Measurements from ENCODE around the gene JTB.
A peak's percentile ranks its signal among the peaks of the same experiment; 100 is the strongest.

The JTB gene

GRCh38 chr1:153978274-153978909, 918 bp upstream of the JTB start:
- no peak for DNase-seq

GRCh38 chr1:153976819-153977249, 640 bp downstream of the JTB start:
- DNase-seq, result no peak

DNA sequence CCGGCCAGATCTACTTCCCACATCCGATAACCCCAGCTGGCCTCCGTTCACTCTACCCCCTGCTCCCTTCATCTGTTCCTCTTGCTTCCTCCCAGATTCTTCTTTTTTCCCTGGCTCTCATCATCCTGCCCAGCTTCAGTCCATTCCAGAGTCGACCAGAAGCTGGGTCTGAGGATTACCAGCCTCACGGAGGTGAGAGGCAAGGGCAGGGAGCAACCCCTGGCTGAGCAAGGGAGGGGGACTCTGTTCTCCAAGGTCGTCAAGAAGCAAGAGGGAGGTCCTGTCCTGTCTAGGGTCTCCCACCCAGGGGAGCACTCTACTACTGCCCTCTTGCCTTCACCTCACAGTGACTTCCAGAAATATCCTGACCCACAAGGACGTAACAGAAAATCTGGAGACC, 3.9 kb downstream of the JTB start:
- DNase-seq, result no peak

GRCh38 chr1:153973071-153973470, 4.4 kb downstream of the JTB start:
- no peak for DNase-seq

DNA sequence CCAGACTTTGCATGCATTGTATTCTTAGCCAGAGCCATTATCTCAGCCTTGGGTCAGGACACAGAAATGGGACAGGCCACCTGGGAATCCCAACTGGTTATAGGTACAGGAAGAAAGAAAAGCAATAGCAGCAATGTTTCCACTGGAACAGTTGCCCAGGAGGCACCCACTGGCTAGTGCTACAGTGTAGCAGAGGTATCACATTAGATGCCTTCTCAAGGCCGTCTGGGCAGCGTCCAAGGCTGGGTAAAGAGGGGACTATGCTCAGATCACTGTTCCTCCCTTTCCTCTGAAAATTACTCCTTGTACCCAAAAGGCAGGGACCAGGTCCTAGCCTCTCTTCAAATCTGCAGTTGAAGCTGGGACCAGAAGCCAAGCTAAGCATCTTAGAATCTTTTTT, 7.1 kb downstream of the JTB start:
- DNase-seq, result no peak

- no peak for DNase-seq
These were observed 8.5 kb downstream of the JTB start for GRCh38 chr1:153968972-153969371.

GRCh38 chr1:153968408-153968807, 9.1 kb downstream of the JTB start:
- no peak for DNase-seq

DNA sequence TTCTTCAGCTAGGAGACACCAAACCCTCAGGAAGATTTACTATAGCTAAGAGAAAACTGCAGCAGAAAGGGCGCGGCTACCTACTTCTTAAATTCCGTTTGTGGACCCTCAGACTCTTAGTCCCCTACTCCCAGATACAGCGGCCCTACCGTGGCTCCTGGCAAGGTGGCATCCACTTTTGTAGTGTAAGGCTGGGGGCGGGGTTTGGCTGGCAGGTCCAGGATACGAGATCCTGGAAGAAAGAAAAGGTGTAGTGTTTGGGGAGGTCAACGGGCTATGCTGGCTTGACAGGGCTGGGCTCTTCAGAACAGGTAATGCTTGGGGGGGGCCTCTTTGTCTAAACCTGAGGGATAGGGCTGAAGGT, 9.5 kb downstream of the JTB start:
- no peak for DNase-seq

DNA sequence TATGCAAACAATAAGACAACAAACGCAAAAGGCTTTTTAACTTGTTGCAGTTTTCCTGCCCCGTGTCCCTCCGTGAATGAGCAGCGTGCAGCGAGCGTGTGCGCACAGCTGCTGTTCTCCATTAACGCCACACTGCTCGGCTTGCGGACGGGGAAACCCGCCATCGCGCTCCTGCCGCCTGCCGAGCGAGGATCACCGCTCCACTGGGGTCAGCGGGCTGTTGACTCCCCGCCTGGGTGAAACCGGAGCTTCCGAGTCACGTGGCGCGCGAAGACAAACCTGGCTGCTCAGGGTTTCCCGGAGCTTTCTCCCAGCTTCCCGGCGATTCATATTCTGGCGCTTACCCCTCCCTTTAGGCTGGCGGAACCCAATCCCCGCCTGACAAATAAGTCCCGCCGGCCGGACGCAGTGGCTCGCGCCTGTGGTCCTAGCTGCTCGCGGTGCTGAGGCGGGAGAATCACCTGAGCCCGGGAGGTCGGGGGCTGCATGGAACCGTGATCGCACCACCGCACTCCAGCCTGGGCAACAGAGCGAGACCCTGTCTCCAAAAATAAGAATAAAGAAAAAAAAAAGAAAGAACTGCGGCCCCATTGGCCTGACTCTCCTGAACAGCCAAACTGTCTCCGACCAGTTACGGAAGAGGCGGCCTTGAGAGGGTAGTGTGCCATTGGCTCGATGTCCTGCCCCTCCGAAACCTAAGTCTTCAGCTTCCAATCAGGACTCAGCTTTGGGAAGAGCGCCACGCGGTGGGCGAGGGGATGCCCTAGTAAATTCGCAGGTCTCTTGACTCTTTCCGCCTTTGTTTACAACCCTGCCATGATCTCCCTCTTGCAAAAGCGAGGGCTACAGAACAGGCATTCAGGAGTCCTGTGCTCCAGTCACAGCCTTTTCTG, 10.1 kb downstream of the JTB start, which contains the start of gene CREB3L4:
Gene CREB3L4 (plus strand): TSS at position 796 of the 893 bp plus-strand sequence. CDS start 624 bp downstream, outside the sequence.
- DNase-seq, result peak; percentile 76 to 78

GRCh38 chr1:153963850-153964331, 13.6 kb downstream of the JTB start:
- DNase-seq, result no peak

GRCh38 chr1:153963030-153963849, 14.2 kb downstream of the JTB start, which contains the start of gene SLC39A1:
Gene SLC39A1, minus strand, starts transcription at chr1:153963537. Its CDS starts 822 bp downstream, at chr1:153962715.
- DNase-seq, result peak; percentile 96 to 98

- no peak for DNase-seq
These were observed 15.1 kb downstream of the JTB start for GRCh38 chr1:153962088-153963029.

- DNase-seq, result no peak
These were observed 16.1 kb downstream of the JTB start for GRCh38 chr1:153961421-153961820.

- DNase-seq, result no peak
These were observed 17.3 kb downstream of the JTB start for GRCh38 chr1:153960206-153960605.

- no peak for DNase-seq
These were observed 18.0 kb downstream of the JTB start for GRCh38 chr1:153959454-153959853.

DNA sequence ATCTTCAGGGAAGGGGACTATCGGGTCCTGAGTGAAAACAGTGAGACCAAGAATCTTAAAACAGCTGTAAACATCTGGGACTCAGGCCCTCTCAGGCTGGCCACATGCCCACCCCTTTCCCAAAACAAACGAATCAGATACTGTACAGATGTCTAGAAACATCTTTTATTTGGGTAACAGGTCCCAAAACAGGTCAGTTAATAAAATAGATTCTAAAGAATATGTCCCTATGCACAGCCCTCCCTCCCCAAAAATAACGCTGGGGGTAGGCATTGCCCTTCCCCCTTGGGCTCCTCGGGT, 18.6 kb downstream of the JTB start:
- no peak for DNase-seq

DNA sequence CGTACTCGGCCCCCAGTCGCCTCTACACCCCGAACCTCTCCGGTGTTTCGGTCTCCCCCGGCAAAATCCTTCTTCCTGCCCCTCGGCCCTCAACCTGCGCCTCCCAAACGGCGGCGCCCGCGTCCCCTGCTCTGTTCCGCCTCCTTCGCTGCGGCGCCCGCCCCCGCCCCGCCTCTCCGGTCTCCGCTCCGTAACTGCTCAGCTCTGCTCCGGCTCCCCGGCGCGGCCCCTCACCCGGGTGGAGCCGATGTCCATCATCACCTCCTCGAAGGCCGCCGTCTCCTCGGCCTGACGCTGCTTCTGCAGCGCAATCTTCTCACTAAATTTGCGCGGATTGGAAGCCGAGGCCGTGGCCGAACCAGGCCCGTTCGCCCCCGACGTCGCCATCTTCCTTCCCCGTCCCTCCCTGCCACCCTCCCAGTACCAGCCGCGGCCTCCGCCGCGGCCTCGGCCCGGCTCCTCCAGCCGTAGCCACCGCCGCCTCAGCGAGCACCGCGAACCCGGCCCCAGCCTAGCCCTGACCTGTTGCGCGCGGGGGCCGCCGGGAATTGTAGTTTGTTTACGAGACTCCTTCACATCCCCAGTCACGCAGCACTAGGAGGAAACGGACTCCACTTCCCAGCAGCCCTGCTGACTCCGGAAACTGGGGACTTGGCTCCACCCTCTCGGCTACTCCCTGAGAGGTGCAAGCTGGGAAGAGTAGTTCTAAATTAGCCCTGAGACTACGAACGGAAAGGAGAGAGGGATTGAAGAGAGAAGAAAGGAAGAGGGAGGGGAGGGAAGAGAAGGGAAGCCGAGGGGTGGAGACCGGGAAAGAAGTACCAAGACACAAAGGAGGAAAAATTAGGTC, 19.1 kb downstream of the JTB start, which contains the start of gene CRTC2:
Gene CRTC2 (minus strand): TSS at position 502 of the 850 bp plus-strand sequence. CDS start 115 bp downstream, at position 387.
- DNase-seq, result peak; percentile 96 to 98

DNA sequence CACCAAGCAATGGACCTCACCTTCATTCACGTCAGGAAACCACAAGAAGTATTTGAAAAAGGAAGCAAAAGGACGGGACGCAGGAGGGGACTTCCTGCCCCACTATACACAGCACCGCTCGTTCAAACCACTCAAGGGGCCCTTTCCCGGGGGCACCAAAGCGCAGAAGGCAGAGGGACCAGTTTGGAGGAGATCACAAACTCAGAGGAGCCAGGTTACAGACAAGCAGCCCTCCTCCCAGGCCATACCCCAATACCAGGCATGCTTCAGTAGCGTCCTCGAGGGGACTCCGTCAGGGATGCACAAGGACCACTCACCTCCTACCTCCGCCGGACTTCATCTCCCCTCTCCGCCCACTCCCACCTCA, 19.7 kb downstream of the JTB start:
- DNase-seq, result peak in 1 of 2 donors; percentile 34

GRCh38 chr1:153956997-153957715, 20.3 kb downstream of the JTB start:
- no peak for DNase-seq

DNA sequence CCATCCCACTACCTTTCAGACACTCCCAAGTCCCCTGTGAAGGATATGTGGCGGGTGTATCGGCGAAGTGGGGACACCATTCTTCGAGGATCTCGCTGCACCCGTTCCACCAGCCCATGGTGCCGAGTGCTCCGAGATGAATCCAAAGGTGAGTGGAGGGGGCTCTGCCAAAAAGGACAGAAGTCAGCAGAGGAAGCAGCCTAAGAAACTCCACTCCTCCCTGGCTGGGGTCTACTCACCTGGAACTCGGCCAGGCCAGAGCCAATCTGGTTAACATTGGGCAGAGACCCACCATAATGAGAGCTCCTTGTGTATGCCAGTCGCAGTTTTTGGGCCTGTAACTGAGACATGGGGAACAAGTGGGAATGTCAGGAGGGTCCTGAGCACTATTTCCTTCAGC, 22.6 kb downstream of the JTB start:
- DNase-seq, result no peak
